ENCODE results near the gene MIEF1.
A peak's percentile ranks its signal among the peaks of the same experiment; 100 is the strongest.

MIEF1 gene

GRCh38 chr22:39470451-39471291, 31.4 kb upstream of the MIEF1 start:
- in situ Hi-C loops (cut with HindIII; ENCODE audit: low sequenced_read_pairs): no loop called here
- no peak overlapping the region for H3K4me3 ChIP-seq (ENCODE audit: low read depth, low read length)
- no peak for TF ChIP-seq CTCF (IDR thresholded peaks at IDR 0.05; ENCODE audit: low read depth, low read length)
- DNase-seq (ENCODE audit: low read depth, low spot score): no peak

- TF ChIP-seq CTCF (IDR thresholded peaks at IDR 0.05; ENCODE audit: low read depth, low read length): no peak
- H3K4me3 ChIP-seq (ENCODE audit: low read depth, low read length): no peak overlapping the region
- in situ Hi-C loops (cut with HindIII; ENCODE audit: low sequenced_read_pairs): no loop called here
- DNase-seq (ENCODE audit: low read depth, low spot score): peak; percentile 58
These were observed 30.5 kb upstream of the MIEF1 start for GRCh38 chr22:39471381-39472141.

- no peak for TF ChIP-seq CTCF (IDR thresholded peaks at IDR 0.05; ENCODE audit: low read depth, low read length)
- peak; percentile 20 for DNase-seq (ENCODE audit: low read depth, low spot score)
- in situ Hi-C loops (cut with HindIII; ENCODE audit: low sequenced_read_pairs): no loop called here
- H3K4me3 ChIP-seq (ENCODE audit: low read depth, low read length): no peak overlapping the region
These were observed 29.2 kb upstream of the MIEF1 start for GRCh38 chr22:39472570-39473556.

GRCh38 chr22:39473851-39474250, 28.2 kb upstream of the MIEF1 start:
- DNase-seq (ENCODE audit: low read depth, low spot score): no peak
- no peak for TF ChIP-seq CTCF (IDR thresholded peaks at IDR 0.05; ENCODE audit: low read depth, low read length)
- in situ Hi-C loops (cut with HindIII; ENCODE audit: low sequenced_read_pairs): no loop called here
- no peak overlapping the region for H3K4me3 ChIP-seq (ENCODE audit: low read depth, low read length)

GRCh38 chr22:39474351-39475111, 27.6 kb upstream of the MIEF1 start:
- TF ChIP-seq CTCF (IDR thresholded peaks at IDR 0.05; ENCODE audit: low read depth, low read length): no peak
- no peak overlapping the region for H3K4me3 ChIP-seq (ENCODE audit: low read depth, low read length)
- in situ Hi-C loops (cut with HindIII; ENCODE audit: low sequenced_read_pairs): no loop called here
- DNase-seq (ENCODE audit: low read depth, low spot score): no peak

All from astrocyte of the spinal cord (primary cell).